HG03045 (cell line): Measurements from ENCODE around the gene TCHP.

Source experiments
- ATAC-seq: cut with Tn5 transposase; IDR thresholded peaks from one replicate; pipeline ENCODE4 v1.9.1; 2021; ENCODE audit warnings: mild to moderate bottlenecking, moderate library complexity; ENCODE audit not compliant: unreplicated experiment

Gene TCHP

GRCh38 chr12:109961201-109961600, 61.1 kb downstream of the TCHP start:
- ATAC-seq = no peak

DNA sequence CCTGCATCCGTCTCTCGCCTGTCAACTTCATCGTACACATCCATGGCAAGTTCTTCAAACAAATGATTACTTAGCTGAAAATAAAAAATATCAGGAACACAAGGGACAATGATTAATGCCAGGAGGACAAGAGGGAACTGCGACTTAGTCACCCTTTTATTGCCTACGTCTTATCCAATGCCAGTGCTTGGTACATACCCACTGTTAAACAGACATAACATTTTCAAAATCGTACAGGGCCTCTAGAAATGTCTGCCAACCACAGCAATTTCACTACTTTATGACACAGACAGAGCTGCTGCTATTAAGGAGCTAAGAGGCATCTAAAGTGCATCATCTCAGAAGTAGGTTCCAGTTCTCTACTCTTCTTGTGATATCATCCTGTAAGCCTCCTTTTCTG, 61.5 kb downstream of the TCHP start:
- ATAC-seq = no peak

- no peak for ATAC-seq
Observed at GRCh38 chr12:109962398-109962797, 62.3 kb downstream of the TCHP start.

- no peak for ATAC-seq
Observed at GRCh38 chr12:109963330-109963729, 63.3 kb downstream of the TCHP start.

GRCh38 chr12:109963743-109964429, 63.8 kb downstream of the TCHP start:
- ATAC-seq = no peak

DNA sequence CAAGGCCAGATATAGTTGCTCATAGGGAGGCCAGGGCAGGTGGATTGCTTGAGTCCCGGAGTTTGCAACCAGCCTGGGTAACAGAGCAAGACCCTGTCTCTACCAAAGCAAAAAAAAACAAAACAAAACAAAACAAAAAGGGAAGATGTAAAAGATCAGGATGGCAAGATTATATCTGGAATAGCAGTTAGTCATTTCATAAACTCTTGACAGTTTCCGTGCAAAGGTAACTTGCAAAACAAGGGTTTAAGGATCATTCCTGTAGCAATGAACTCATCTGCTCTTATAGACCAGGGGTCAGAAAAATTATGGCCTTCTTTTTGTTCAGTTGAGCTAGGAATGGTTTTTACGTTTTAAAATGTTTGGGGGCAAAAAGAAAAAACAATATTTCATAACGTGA, 66.5 kb downstream of the TCHP start:
- ATAC-seq = no peak

DNA sequence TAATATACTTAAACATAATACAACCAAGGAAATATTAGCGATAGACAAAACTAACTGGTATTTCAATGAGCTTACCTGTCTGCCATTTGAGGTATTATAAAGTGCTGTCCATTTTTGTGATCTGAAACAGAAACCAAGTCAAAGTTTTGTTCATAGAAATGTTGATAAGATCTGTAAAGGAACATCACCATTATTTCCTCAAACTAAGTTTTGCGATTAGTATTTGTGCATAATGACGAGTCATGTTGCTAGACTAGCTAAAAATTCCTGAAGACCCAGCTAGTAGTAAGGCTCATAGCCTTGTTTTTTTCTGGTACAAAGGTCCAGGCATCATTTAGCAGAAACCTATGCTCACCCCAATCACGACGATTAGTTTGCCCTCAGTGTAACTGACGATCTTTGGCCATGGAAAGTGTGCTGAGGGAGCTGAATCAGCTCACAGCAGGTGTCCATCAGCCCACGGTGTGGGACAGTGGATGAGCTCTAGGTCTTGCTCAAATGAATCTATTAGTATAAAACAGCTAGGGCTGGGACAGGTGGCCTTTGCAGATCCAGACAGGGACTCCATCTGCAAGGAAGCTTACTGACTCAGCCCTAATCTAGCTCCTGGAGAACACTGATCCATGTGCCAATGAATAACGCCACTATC, 67.4 kb downstream of the TCHP start:
- ATAC-seq = no peak
